Duodenal mucosa (tissue), 2 donors: ENCODE results near the gene LSM7.

Experiments used
- H3K27ac ChIP-seq: one replicate; pipeline ENCODE4 v1.7.0; 2013; ENCODE audit warnings: low read depth, low read length
- H3K27me3 ChIP-seq, 2 donors: one replicate each; pipeline ENCODE4 v1.7.0; 2013; ENCODE audit warnings: low read length in 2 of 2, control low read depth in 1 of 2; ENCODE audit not compliant: insufficient read depth in 2 of 2, control insufficient read depth in 1 of 2
- H3K36me3 ChIP-seq, 2 donors: one replicate each; pipeline ENCODE4 v1.7.0; 2013; ENCODE audit warnings: low read length in 2 of 2, control low read depth in 1 of 2; ENCODE audit not compliant: insufficient read depth in 2 of 2, control insufficient read depth in 1 of 2
- H3K4me1 ChIP-seq, 2 donors: one replicate each; pipeline ENCODE4 v1.7.0; 2013; ENCODE audit warnings: low read length in 2 of 2, control low read depth in 1 of 2; ENCODE audit not compliant: insufficient read depth in 2 of 2, control insufficient read depth in 1 of 2
- H3K4me3 ChIP-seq, 2 donors: one replicate each; pipeline ENCODE4 v1.7.0; 2013; ENCODE audit warnings: low read length in 2 of 2, low read depth in 1 of 2
- H3K9ac ChIP-seq, 2 donors: one replicate each; pipeline ENCODE4 v1.7.0; 2013; ENCODE audit warnings: low read length in 2 of 2, low read depth in 1 of 2
- H3K9me3 ChIP-seq, 2 donors: one replicate each; pipeline ENCODE4 v1.7.0; 2013; ENCODE audit warnings: low read length in 2 of 2, control low read depth in 1 of 2; ENCODE audit not compliant: control insufficient read depth in 1 of 2

LSM7 gene

DNA sequence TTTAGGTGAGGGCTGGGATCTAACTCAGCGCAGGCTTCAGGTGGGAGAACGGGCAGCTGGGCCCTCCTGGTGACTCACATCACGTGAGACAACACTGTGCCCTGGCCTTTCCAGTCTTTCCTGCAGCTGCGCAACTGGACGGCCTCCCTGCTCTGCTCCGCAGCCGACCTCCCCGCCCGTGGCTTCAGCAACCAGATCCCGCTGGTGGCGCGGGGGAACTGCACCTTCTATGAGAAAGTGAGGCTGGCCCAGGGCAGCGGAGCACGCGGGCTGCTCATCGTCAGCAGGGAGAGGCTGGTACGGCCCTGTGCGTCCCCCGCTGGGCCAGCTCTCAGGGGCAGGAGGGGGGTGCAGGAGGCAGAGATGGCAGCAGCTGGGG, 8.9 kb upstream of the LSM7 start:
- Histone ChIP-seq H3K36me3 (peaks cover 0 to 28% of the 10 kb centered on the region in 2 donors), H3K27me3 (no peaks in the 10 kb centered on the region), H3K9ac (no peak overlapping the region), H3K9me3 (no peaks in the 10 kb centered on the region), H3K27ac (no peak overlapping the region), H3K4me3 (no peak overlapping the region), H3K4me1 (peaks cover 17 to 19% of the 10 kb centered on the region in 2 donors)

GRCh38 chr19:2336528-2337328, 8.3 kb upstream of the LSM7 start:
- no peaks in the 10 kb centered on the region for H3K9me3 ChIP-seq
- H3K9ac ChIP-seq = no peak overlapping the region
- peaks cover 0 to 28% of the 10 kb centered on the region in 2 donors for H3K36me3 ChIP-seq
- no peak overlapping the region for H3K27ac ChIP-seq
- H3K4me3 ChIP-seq = no peak overlapping the region
- H3K27me3 ChIP-seq = no peaks in the 10 kb centered on the region
- H3K4me1 ChIP-seq = peaks cover 23 to 24% of the 10 kb centered on the region in 2 donors

GRCh38 chr19:2335848-2336247, 7.5 kb upstream of the LSM7 start:
- H3K9ac ChIP-seq = no peak overlapping the region
- peaks cover 0 to 23% of the 10 kb centered on the region in 2 donors for H3K36me3 ChIP-seq
- no peak overlapping the region for H3K4me3 ChIP-seq
- peaks cover 32% of the 10 kb centered on the region in 2 donors for H3K4me1 ChIP-seq
- no peak overlapping the region for H3K27ac ChIP-seq
- no peaks in the 10 kb centered on the region for H3K27me3 ChIP-seq
- no peaks in the 10 kb centered on the region for H3K9me3 ChIP-seq

GRCh38 chr19:2334986-2335846, 6.8 kb upstream of the LSM7 start:
- Histone ChIP-seq H3K27ac (no peak overlapping the region), H3K4me3 (no peak overlapping the region), H3K4me1 (peaks cover 33 to 39% of the 10 kb centered on the region in 2 donors), H3K9ac (no peak overlapping the region), H3K36me3 (peaks cover 0 to 23% of the 10 kb centered on the region in 2 donors), H3K9me3 (no peaks in the 10 kb centered on the region), H3K27me3 (no peaks in the 10 kb centered on the region)

- Histone ChIP-seq H3K9me3 (no peaks in the 10 kb centered on the region), H3K4me3 (no peak overlapping the region), H3K4me1 (peaks cover 36 to 44% of the 10 kb centered on the region in 2 donors), H3K36me3 (peaks cover 0 to 23% of the 10 kb centered on the region in 2 donors), H3K27ac (no peak overlapping the region), H3K9ac (no peak overlapping the region), H3K27me3 (no peaks in the 10 kb centered on the region)
Observed at GRCh38 chr19:2334426-2334825, 6.0 kb upstream of the LSM7 start.

DNA sequence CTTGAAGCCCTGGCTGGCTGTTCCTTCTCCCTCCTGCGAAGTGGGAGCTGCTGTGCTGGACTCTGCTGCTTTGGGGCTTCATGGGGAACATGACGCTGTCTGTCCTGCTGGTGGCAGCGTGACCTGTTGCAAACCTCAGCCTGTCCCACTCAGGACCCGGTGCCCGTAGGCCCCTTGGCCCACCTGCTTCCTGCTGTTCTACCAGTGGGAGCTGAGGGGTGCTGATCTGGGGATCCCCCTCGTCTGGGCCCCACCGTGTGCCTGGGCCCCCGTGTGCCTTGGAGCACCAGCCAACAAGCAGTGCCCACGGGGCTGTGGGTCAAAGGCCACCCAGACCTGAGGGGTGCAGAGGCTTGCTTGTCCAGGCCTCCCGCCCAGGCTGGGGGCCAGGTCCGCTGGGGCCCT, 5.4 kb upstream of the LSM7 start:
- peak overlapping the region; percentile 21 to 48 for H3K4me3 ChIP-seq
- peaks cover 0 to 18% of the 10 kb centered on the region in 2 donors for H3K36me3 ChIP-seq
- peak overlapping the region; percentile 37 to 69 for H3K9ac ChIP-seq
- peak overlapping the region; percentile 54 for H3K27ac ChIP-seq
- H3K27me3 ChIP-seq = no peaks in the 10 kb centered on the region
- no peaks in the 10 kb centered on the region for H3K9me3 ChIP-seq
- H3K4me1 ChIP-seq = peaks cover 37 to 50% of the 10 kb centered on the region in 2 donors

- peak overlapping the region; percentile 37 to 69 for H3K9ac ChIP-seq
- H3K27me3 ChIP-seq = no peaks in the 10 kb centered on the region
- H3K27ac ChIP-seq = peak overlapping the region; percentile 54
- peaks cover 0 to 16% of the 10 kb centered on the region in 2 donors for H3K36me3 ChIP-seq
- H3K9me3 ChIP-seq = no peaks in the 10 kb centered on the region
- H3K4me1 ChIP-seq = peaks cover 37 to 50% of the 10 kb centered on the region in 2 donors
- peak overlapping the region; percentile 21 to 48 for H3K4me3 ChIP-seq
Observed at GRCh38 chr19:2333027-2333806, 4.8 kb upstream of the LSM7 start.

DNA sequence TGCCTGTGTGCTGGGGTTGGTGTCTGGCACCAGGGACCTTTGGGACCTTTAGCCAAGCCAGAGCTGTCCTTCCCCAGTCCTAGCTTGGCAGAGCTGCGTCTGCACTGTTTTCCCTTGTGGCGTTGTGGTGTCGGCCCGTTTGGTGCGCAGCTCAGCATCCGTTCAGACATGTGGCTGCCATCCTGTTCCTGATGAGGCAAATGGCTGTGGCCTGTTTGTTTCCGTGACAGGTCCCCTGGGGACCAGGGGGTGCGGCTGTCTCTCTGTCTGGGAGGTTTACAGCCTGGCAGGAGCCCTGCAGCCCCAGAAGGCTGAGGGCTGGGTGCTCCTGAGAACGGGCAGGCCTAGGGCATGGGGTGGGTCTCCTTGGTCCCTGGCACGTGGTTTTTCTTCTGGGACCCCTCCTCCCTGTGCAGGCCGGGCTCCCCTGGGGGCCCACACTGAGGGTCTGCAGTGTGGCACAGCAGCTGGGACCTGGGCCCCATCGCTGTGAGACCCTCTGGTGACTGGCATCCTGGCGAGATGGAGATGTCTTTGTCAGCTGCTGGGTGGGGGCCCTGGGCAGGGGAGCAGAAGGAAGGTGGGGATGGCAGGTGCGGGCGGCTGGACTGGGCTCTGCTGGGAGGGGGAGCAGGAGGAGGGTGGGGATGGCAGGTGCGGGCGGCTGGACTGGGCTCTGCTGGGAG, 4.1 kb upstream of the LSM7 start:
- Histone ChIP-seq H3K9me3 (no peaks in the 10 kb centered on the region), H3K27me3 (no peaks in the 10 kb centered on the region), H3K4me3 (peak overlapping the region; percentile 28 to 44), H3K4me1 (peaks cover 41 to 54% of the 10 kb centered on the region in 2 donors), H3K9ac (peak overlapping the region; percentile 45 to 94), H3K27ac (peak overlapping the region; percentile 74), H3K36me3 (peaks cover 0 to 16% of the 10 kb centered on the region in 2 donors)

- H3K4me3 ChIP-seq = peak overlapping the region; percentile 26 to 44
Observed at GRCh38 chr19:2331601-2332246, 3.3 kb upstream of the LSM7 start.

More at GRCh38 chr19:2331601-2332246, 3.3 kb upstream of the LSM7 start:
- no peaks in the 10 kb centered on the region for H3K27me3 ChIP-seq
- H3K27ac ChIP-seq = peak overlapping the region; percentile 74
- no peaks in the 10 kb centered on the region for H3K9me3 ChIP-seq
- peak overlapping the region; percentile 55 to 94 for H3K9ac ChIP-seq
- peaks cover 0 to 10% of the 10 kb centered on the region in 2 donors for H3K36me3 ChIP-seq
- H3K4me1 ChIP-seq = peaks cover 42 to 61% of the 10 kb centered on the region in 2 donors
